ENCODE results near the gene C14orf132.

DNA sequence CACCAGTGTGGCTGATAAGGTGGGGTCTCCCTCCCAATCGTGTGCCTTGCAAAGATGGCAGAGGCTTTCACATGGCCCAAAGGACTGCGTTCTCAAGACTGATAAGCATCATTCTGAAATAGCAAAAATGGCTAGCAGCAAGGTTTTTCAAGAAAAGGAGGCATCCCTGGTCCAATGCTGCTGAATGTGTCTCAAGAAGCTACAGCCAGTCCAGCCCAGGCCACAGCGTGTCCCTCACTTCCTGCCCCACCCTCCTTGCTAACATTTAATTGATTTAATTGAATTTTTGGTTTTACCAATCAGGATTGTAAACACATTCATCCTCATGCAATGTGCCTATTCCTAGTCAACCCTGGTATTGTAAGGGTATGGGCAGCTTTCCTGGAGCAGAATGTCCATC lies 55.9 kb downstream of the C14orf132 start:
- TF ChIP-seq, protein P1, sequence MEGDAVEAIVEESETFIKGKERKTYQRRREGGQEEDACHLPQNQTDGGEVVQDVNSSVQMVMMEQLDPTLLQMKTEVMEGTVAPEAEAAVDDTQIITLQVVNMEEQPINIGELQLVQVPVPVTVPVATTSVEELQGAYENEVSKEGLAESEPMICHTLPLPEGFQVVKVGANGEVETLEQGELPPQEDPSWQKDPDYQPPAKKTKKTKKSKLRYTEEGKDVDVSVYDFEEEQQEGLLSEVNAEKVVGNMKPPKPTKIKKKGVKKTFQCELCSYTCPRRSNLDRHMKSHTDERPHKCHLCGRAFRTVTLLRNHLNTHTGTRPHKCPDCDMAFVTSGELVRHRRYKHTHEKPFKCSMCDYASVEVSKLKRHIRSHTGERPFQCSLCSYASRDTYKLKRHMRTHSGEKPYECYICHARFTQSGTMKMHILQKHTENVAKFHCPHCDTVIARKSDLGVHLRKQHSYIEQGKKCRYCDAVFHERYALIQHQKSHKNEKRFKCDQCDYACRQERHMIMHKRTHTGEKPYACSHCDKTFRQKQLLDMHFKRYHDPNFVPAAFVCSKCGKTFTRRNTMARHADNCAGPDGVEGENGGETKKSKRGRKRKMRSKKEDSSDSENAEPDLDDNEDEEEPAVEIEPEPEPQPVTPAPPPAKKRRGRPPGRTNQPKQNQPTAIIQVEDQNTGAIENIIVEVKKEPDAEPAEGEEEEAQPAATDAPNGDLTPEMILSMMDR (IDR thresholded peaks at IDR 0.05) = no peak
- no peak for TF ChIP-seq POLR2A (IDR thresholded peaks at IDR 0.05)
